Gastrocnemius medialis (tissue), 4 donors: ENCODE measurements around the gene FASN.

Experiments
- POLR2A ChIP-seq, 2 donors: fragments of 450-650 bp; IDR thresholded peaks; one replicate each; pipeline ENCODE4 v1.6.1; 2017; ENCODE audit warnings: antibody characterized with exemption in 2 of 2, mild to moderate bottlenecking in 2 of 2, moderate library complexity in 2 of 2
- TF ChIP-seq, protein P1 (sequence below), 5 experiments: fragments of 450-650 bp in 3 of 5; fragments of 200-600 bp in 2 of 5; sonication (generic) in 2 of 5; IDR thresholded peaks in 4 of 5; conservative IDR thresholded peaks in 1 of 5; 1 replicate in 4 of 5; 2 replicates in 1 of 5; pipeline ENCODE4 v1.5.1; 2016 to 2019; ENCODE audit warnings: antibody characterized with exemption in 5 of 5, mild to moderate bottlenecking in 3 of 5, moderate library complexity in 3 of 5

DNA sequence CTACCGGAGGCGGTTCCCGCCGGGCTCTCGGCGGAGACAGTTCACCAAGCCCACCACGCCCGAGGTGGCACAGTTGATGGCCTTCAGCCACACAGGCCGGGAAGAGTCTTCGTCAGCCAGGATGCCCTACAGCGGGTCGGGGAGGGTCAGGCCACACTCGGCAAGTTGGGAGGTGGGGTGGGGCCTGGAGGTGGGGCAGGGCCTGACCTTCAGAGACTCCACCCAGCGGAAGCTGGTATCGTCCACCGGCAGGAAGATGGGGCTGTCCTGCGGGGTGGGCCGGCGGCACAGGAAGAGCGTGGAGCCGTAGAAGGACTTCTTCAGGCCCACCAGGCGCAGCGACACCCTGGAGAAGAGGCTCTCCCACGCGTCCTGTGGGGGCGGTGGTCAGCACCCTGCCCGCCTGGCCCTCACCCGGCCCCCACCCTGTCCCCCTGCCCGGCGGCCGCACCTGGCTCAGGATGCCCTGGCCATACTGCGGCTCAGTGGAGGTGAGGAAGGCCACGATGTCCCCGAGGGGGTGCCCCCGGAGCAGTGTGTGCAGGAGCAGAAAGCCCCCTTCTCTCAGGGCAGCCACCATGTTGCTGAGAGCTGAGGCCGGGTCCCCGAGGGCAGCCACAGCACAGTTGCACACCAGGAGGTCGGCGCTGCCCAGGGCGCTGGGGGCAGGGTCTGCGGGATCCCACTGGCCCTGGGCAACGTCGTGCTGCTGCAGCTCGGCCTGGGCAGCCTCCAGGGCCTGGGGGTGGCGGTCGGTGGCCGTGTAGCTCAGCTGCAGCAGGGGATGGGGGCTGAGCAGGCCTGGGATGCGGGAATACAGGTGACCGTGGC, 12.8 kb downstream of the FASN start:
- TF ChIP-seq, protein P1, sequence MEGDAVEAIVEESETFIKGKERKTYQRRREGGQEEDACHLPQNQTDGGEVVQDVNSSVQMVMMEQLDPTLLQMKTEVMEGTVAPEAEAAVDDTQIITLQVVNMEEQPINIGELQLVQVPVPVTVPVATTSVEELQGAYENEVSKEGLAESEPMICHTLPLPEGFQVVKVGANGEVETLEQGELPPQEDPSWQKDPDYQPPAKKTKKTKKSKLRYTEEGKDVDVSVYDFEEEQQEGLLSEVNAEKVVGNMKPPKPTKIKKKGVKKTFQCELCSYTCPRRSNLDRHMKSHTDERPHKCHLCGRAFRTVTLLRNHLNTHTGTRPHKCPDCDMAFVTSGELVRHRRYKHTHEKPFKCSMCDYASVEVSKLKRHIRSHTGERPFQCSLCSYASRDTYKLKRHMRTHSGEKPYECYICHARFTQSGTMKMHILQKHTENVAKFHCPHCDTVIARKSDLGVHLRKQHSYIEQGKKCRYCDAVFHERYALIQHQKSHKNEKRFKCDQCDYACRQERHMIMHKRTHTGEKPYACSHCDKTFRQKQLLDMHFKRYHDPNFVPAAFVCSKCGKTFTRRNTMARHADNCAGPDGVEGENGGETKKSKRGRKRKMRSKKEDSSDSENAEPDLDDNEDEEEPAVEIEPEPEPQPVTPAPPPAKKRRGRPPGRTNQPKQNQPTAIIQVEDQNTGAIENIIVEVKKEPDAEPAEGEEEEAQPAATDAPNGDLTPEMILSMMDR (IDR thresholded peaks at IDR 0.05 in 4 of 5, conservative IDR thresholded peaks at IDR 0.05 in 1 of 5), result no peak
- no peak for TF ChIP-seq POLR2A (IDR thresholded peaks at IDR 0.05)
